GM12878 (cell line): ENCODE results near the gene PHACTR3. TPM values are rescaled to one million over a fixed set of nuclear protein-coding genes. Genes with fewer than 3 reads are reported as not detected.

ENCODE experiments used
- ATAC-seq: fragments of 200-7000 bp; cut with Tn5 transposase; 3 replicates; pipeline ENCODE4 v1.9.1; 2020; ENCODE audit warnings: mild to moderate bottlenecking, moderate library complexity
- BruUV-seq: library from RNA; stranded (reverse); fragments of 400-500 nt; replicated peaks from 2 replicates; lab custom pipeline; 2021; lab: Mats Ljungman, UMichigan
- CTCF ChIA-PET: fragments of 300-600 bp; sonication (Branson Sonifier 250); formaldehyde crosslinking; extraction: SDS; loops from one replicate; lab custom pipeline; 2021; ENCODE audit warnings: inconsistent platforms; lab: Yijun Ruan, JAX
- POLR2A ChIA-PET: fragments of 350-600 bp; formaldehyde crosslinking; extraction: SDS; loops from one replicate; lab custom pipeline; 2021; ENCODE audit warnings: inconsistent platforms; lab: Charles Lee
- RAD21 ChIA-PET: fragments of 300-600 bp; sonication (Branson Sonifier 250); formaldehyde crosslinking; loops from one replicate; lab custom pipeline; 2023; ENCODE audit warnings: antibody characterized with exemption; ENCODE audit not compliant: unreplicated experiment; lab: Charles Lee
- SMC1A ChIA-PET: fragments of 300-600 bp; sonication (Branson Sonifier 250); formaldehyde crosslinking; loops from one replicate; lab custom pipeline; 2023; ENCODE audit not compliant: unreplicated experiment, uncharacterized antibody; lab: Charles Lee
- DNase-seq: peaks from one replicate; pipeline ENCODE4 v3.0.0-alpha.2; 2011; ENCODE audit warnings: low read depth, low spot score
- FAIRE-seq: peaks from 3 replicates; lab custom pipeline; 2011; peaks lifted over from hg19 to GRCh38; lab: Jason Lieb, UNC
- H2AFZ ChIP-seq: 2 replicates; pipeline ENCODE4 v1.6.0; 2011; ENCODE audit warnings: low read depth, low read length, control low read depth; ENCODE audit not compliant: control insufficient read depth
- H3K27ac ChIP-seq: 2 replicates; pipeline ENCODE4 v1.5.1; 2011; ENCODE audit warnings: control low read depth; ENCODE audit not compliant: control insufficient read depth, insufficient read depth
- H3K27me3 ChIP-seq, 2 experiments: replicated peaks in 1 of 2; 2 replicates each; pipeline versions ENCODE4 v1.6.0 to v1.6.1; 2011; ENCODE audit warnings: low read length in 1 of 2; ENCODE audit not compliant: control insufficient read depth in 2 of 2, insufficient read depth in 2 of 2
- H3K36me3 ChIP-seq, 2 experiments: 2 replicates each; pipeline ENCODE4 v1.5.1; 2011; ENCODE audit warnings: low read length in 1 of 2; ENCODE audit not compliant: control insufficient read depth in 2 of 2, insufficient read depth in 2 of 2
- H3K4me1 ChIP-seq: 2 replicates; pipeline ENCODE4 v1.6.1; 2011; ENCODE audit warnings: mild to moderate bottlenecking, low read length, moderate library complexity, mixed read lengths; ENCODE audit not compliant: control insufficient read depth, insufficient read depth
- H3K4me2 ChIP-seq: 2 replicates; pipeline ENCODE4 v1.6.0; 2011; ENCODE audit warnings: control low read depth; ENCODE audit not compliant: control insufficient read depth, insufficient read depth
- H3K4me3 ChIP-seq: fragments of 200-600 bp; sonication (generic); 2 replicates; pipeline ENCODE4 v1.5.1; 2016
- H3K79me2 ChIP-seq: 2 replicates; pipeline ENCODE4 v1.6.0; 2011; ENCODE audit warnings: low read length; ENCODE audit not compliant: control insufficient read depth, insufficient read depth
- H3K9ac ChIP-seq: 2 replicates; pipeline ENCODE4 v1.8.0; 2011; ENCODE audit warnings: low read length, control low read depth, mixed read lengths; ENCODE audit not compliant: control insufficient read depth, insufficient read depth
- H3K9me3 ChIP-seq: replicated peaks from 3 replicates; pipeline ENCODE4 v1.5.1; 2011; ENCODE audit warnings: mild to moderate bottlenecking, low read length; ENCODE audit not compliant: control insufficient read depth, insufficient read depth
- H4K20me1 ChIP-seq: 2 replicates; pipeline ENCODE4 v1.6.0; 2011; ENCODE audit not compliant: control insufficient read depth, insufficient read depth
- CBX3 ChIP-seq: fragments of 200-600 bp; sonication (generic); IDR thresholded peaks from 2 replicates; pipeline ENCODE4 v1.6.1; 2016; ENCODE audit warnings: low read depth, borderline replicate concordance
- CREM ChIP-seq: IDR thresholded peaks from 2 replicates; pipeline ENCODE4 v1.6.1; 2014; ENCODE audit warnings: antibody characterized with exemption, low read depth
- EP300 ChIP-seq, 2 experiments: fragments of 150-350 bp in 1 of 2; IDR thresholded peaks; 2 replicates each; pipeline ENCODE4 v1.6.1; 2011 to 2012; ENCODE audit warnings: low read depth in 2 of 2, low read length in 2 of 2, borderline replicate concordance in 1 of 2, improper control_type of control experiment in 1 of 2, inconsistent platforms in 1 of 2; ENCODE audit not compliant: control insufficient read depth in 1 of 2
- JUND ChIP-seq: IDR thresholded peaks from 2 replicates; pipeline ENCODE4 v1.6.1; 2012; ENCODE audit warnings: low read depth, mild to moderate bottlenecking, low read length, improper control_type of control experiment, moderate library complexity
- POLR2AphosphoS2 ChIP-seq: IDR thresholded peaks from 2 replicates; pipeline ENCODE4 v1.6.1; 2011; ENCODE audit warnings: low read depth, mild to moderate bottlenecking, low read length, improper control_type of control experiment, moderate library complexity
- POLR2AphosphoS5 ChIP-seq: IDR thresholded peaks from 2 replicates; pipeline ENCODE4 v1.6.1; 2011; ENCODE audit warnings: mild to moderate bottlenecking, low read length, inconsistent platforms
- RBBP5 ChIP-seq: fragments of 200-600 bp; sonication (generic); conservative IDR thresholded peaks from 2 replicates; pipeline ENCODE4 v1.6.1; 2016
- RELB ChIP-seq: fragments of 450-650 bp; IDR thresholded peaks from 2 replicates; pipeline ENCODE4 v1.6.1; 2017; ENCODE audit warnings: low read depth, mild to moderate bottlenecking, moderate library complexity
- YBX1 ChIP-seq: fragments of 450-650 bp; IDR thresholded peaks from 2 replicates; pipeline ENCODE4 v1.6.1; 2016; ENCODE audit warnings: antibody characterized with exemption
- ZNF687 ChIP-seq: fragments of 450-650 bp; IDR thresholded peaks from 2 replicates; pipeline ENCODE4 v1.6.1; 2017; ENCODE audit warnings: mild to moderate bottlenecking, moderate library complexity
- WGBS: methylation state at CpG from one replicate; pipeline ENCODE4 v1.1.6; 2016; ENCODE audit warnings: low lambda C conversion rate; ENCODE audit not compliant: insufficient replicate concordance, insufficient coverage; ENCODE audit errors: missing lambda C conversion rate; 5-methylcytosine and 5-hydroxymethylcytosine counted together
- in situ Hi-C: fragments of 300-500 bp; cut with MboI; formaldehyde crosslinking; loops from 9 replicates; pipeline ENCODE4 v1.14.3; 2018; ENCODE audit warnings: mixed read lengths
- intact Hi-C: fragments of 100-400 bp; cut with micrococcal nuclease; formaldehyde crosslinking; loops from one replicate; pipeline ENCODE4 v1.14.2; 2022; ENCODE audit not compliant: unreplicated experiment
- polyA plus RNA-seq, 11 experiments: library from polyadenylated mRNA; depleted of rRNA in 4 of 11; unstranded in 6 of 11; stranded (reverse) in 5 of 11; fragments of >200 nt; fragmentation: Nextera tagmentation in 4 of 11; fragmentation: Illumina TruSeq in 1 of 11; extraction: Ambion mirVana in 4 of 11; extraction: Trizol in 1 of 11; gene quantifications; 1 replicate in 1 of 11; 2 replicates in 10 of 11; pipeline versions ENCODE4 v1.2.1 to v1.2.3, GENCODE V29; 2011 to 2016; ENCODE audit warnings: inconsistent platforms in 2 of 11, missing spikeins in 2 of 11, low read depth in 1 of 11
- total RNA-seq, 4 experiments: library from RNA; depleted of rRNA in 3 of 4; stranded (reverse); fragments of >200 nt in 3 of 4; fragmentation: Illumina TruSeq in 1 of 4; extraction: Trizol in 1 of 4; gene quantifications; 2 replicates each; pipeline versions ENCODE4 v1.2.1 to v1.2.3, GENCODE V29; 2013 to 2021

PHACTR3 gene
- total and polyA plus RNA-seq, 10 of the 15 experiments (the other 5 are each of a cell fraction or from before 2014, with no cell fraction given), result 0.17 to 2.7 (median 0.27) TPM; not detected in 1

GRCh38 chr20:59698598-59698997 is 94.3 kb downstream of the PHACTR3 start (continued):
- TF ChIP-seq ZNF687, result no peak
- no peak for TF ChIP-seq POLR2AphosphoS2
- no peak for TF ChIP-seq JUND
- TF ChIP-seq, all 136 proteins: peak for 0

GRCh38 chr20:59701236-59701635 is 96.9 kb downstream of the PHACTR3 start:
- Histone ChIP-seq H2AFZ (no peak overlapping the region), H3K4me1 (no peaks in the 10 kb centered on the region), H3K27ac (no peak overlapping the region), H4K20me1 (no peaks in the 10 kb centered on the region), H3K9me3 (no peaks in the 10 kb centered on the region), H3K79me2 (no peaks in the 10 kb centered on the region), H3K36me3 (no peaks in the 10 kb centered on the region), H3K27me3 (no peaks in the 10 kb centered on the region), H3K4me3 (no peak overlapping the region), H3K4me2 (no peak overlapping the region), H3K9ac (no peak overlapping the region)
- in situ Hi-C loops (no loop called here), intact Hi-C loops (no loop called here)
- no peak for ATAC-seq
- RAD21 ChIA-PET, result no interaction called here
- POLR2A ChIA-PET, result no interaction called here
- no TSS peak for BruUV-seq
- WGBS, result 0% methylated on average over 2 of the region's 2 CpGs
- no peak for DNase-seq
- SMC1A ChIA-PET, result no interaction called here
- FAIRE-seq, result no peak
- TF ChIP-seq YBX1 (no peak), POLR2AphosphoS5 (no peak), EP300 (IDR thresholded peaks at IDR 0.05; ENCODE audit: borderline replicate concordance in 1 of 2, control insufficient read depth in 1 of 2, low read depth in 2 of 2, low read length in 2 of 2) (no peak), CREM (no peak), RBBP5 (no peak), CBX3 (no peak), RELB (no peak)
- CTCF ChIA-PET, result no interaction called here
